ENCODE measurements around the gene MC1R.
A peak's percentile ranks its signal among the peaks of the same experiment; 100 is the strongest.
"Not testable (repeated sequence)": the region's sequence is repeated elsewhere in the genome, so short reads cannot be mapped to it uniquely, and the experiment has no call there.

Gene MC1R

DNA sequence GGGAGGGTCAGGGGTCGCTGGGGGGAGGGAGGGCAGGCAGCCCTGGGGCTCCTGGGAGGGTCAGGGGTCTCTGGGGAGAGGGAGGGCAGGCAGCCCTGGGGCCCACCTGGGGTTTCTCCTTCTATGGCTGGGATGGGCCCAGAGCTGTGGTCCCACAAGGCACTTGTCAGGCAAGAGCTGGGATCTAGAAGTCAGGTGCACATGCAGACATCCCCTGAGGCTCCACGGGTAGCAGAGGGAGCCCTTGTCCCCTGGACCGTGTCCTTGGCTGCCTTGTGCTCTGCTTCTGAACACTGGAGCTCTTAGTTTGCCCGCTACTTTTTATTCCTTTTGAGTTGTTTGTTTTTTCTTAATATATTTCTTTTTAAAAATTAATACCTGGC is 6.3 kb downstream of the MC1R start:
- H3K9me3 Mint-ChIP-seq, result no peaks in the 10 kb centered on the region
- H3K4me3 Mint-ChIP-seq, result no peak overlapping the region
- peaks cover 0 to 5% of the 10 kb centered on the region in 2 donors for H3K36me3 Mint-ChIP-seq
- ATAC-seq (replicated peaks) (no peak), DNase-seq (no peak)
- H3K27ac Mint-ChIP-seq, result no peak overlapping the region
- peaks cover 8 to 55% of the 10 kb centered on the region in 2 donors for H3K4me1 Mint-ChIP-seq
- peaks cover 42 to 62% of the 10 kb centered on the region in 2 donors for H3K27me3 Mint-ChIP-seq

DNA sequence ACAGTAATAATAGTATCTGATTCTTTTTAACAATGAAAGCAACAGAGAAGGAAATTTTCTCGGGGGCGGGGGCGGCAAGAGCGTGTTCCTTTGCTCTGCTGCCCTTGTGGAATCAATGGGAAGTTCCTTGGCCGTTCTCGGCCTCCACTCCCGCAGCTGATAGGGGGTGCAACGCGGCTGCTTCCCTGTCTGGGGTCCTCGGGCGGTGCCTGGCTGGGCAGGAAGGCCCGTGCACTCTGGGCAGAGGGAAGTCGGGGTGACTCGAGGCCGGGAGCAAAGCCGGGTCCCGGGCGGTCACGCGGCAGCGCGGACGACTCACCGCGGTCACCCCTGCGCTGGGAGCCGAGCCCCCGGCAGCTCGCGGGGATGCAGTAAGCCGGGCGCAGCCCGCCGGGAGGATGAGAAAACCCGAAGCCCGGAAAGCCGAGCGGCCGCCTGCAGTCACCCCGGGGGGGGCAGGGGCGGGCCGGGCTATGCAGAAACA is 7.0 kb downstream of the MC1R start:
- H3K27me3 Mint-ChIP-seq, result peaks cover 38 to 58% of the 10 kb centered on the region in 2 donors
- H3K27ac Mint-ChIP-seq, result no peak overlapping the region
- no peaks in the 10 kb centered on the region for H3K9me3 Mint-ChIP-seq

DNA sequence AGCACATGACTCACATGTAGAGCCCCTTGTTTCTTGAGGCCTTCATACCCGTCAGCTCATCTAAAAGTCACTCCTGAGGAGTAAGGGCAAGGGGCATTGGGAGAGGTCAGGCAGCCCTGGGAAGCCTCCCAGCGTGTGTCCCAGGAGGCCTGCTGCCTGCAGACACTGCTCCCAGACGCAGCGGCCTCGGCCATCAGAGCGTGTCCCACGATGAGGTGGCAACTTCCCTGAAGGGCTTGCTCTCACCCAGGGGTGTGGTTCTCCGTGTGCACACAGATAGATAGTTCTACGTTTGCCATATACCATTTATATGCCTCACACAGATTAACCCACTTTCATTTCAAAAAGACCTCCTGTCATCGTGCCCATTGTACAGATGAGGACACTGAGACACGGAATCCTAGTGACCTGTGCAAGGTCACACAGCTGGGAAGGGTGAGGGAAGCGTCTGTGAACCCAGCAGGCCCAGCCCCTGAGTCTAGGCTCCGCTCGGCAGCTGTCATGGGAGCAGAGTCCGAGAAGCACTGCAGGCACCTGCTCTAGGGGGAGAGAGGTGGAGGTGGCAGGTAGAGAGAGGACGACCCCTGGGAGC is 12.7 kb downstream of the MC1R start:
- H3K27ac Mint-ChIP-seq, result no peak overlapping the region
- peaks cover 8 to 28% of the 10 kb centered on the region in 2 donors for H3K4me1 Mint-ChIP-seq
- DNase-seq, result no peak
- peak; percentile 34 to 36 for ATAC-seq (replicated peaks)
- H3K9me3 Mint-ChIP-seq, result no peaks in the 10 kb centered on the region
- H3K27me3 Mint-ChIP-seq, result peaks cover 12 to 30% of the 10 kb centered on the region in 2 donors
- no peak overlapping the region for H3K4me3 Mint-ChIP-seq
- H3K36me3 Mint-ChIP-seq, result peaks cover 0 to 4% of the 10 kb centered on the region in 2 donors

More for the DNA sequence above, 7.0 kb downstream of the MC1R start:
- peaks cover 8 to 54% of the 10 kb centered on the region in 2 donors for H3K4me1 Mint-ChIP-seq
- ATAC-seq (replicated peaks), result no peak
- H3K4me3 Mint-ChIP-seq, result peak overlapping the region in 1 of 2 donors; percentile 41
- DNase-seq, result no peak
- peaks cover 0 to 4% of the 10 kb centered on the region in 2 donors for H3K36me3 Mint-ChIP-seq

DNA sequence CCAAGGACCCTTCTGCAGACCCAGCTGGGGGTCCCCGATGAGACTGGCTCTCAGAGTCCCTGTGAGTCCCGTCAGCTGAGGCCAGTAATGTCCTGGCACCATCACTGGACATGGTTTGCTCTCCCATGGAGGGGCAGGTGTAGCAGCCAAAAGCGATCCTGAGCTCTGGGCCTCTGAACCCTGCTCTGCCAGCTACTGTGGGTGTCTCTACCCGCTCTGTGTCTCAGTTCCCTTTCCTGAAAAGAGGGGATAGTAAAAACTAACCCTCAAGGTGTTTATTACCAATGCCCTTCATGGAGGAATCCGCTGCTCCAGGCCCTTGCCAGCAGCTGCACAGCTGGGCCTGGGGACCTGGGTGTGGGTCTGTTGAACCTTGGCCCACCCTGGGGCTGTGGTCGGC is 13.3 kb downstream of the MC1R start:
- peaks cover 8 to 24% of the 10 kb centered on the region in 2 donors for H3K4me1 Mint-ChIP-seq
- peak; percentile 67 to 70 for ATAC-seq (replicated peaks)
- peaks cover 0 to 4% of the 10 kb centered on the region in 2 donors for H3K36me3 Mint-ChIP-seq
- H3K9me3 Mint-ChIP-seq, result no peaks in the 10 kb centered on the region
- no peak overlapping the region for H3K27ac Mint-ChIP-seq
- H3K4me3 Mint-ChIP-seq, result no peak overlapping the region
- peaks cover 12 to 25% of the 10 kb centered on the region in 2 donors for H3K27me3 Mint-ChIP-seq
- no peak for DNase-seq

DNA sequence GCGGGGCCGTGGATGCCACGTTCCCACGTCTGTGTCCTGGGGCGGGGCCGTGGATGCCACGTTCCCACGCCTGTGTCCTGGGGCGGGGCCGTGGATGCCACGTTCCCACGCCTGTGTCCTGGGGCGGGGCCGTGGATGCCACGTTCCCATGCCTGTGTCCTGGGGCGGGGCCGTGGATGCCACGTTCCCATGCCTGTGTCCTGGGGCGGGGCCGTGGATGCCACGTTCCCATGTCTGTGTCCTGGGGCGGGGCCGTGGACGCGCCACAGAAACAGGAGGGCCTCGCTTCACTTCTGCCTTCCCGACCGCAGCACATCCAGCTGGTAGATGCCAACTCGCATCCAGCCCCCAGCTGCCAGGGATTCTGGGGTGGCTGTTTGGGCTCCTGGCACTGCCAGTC is 15.4 kb downstream of the MC1R start:
- Mint-ChIP-seq H3K27me3 (peaks cover 13 to 32% of the 10 kb centered on the region in 2 donors), H3K4me1 (peaks cover 8 to 24% of the 10 kb centered on the region in 2 donors)
- H3K27ac Mint-ChIP-seq; ATAC-seq (replicated peaks); H3K9me3 Mint-ChIP-seq; H3K36me3 Mint-ChIP-seq; DNase-seq; H3K4me3 Mint-ChIP-seq: not testable (repeated sequence)

DNA sequence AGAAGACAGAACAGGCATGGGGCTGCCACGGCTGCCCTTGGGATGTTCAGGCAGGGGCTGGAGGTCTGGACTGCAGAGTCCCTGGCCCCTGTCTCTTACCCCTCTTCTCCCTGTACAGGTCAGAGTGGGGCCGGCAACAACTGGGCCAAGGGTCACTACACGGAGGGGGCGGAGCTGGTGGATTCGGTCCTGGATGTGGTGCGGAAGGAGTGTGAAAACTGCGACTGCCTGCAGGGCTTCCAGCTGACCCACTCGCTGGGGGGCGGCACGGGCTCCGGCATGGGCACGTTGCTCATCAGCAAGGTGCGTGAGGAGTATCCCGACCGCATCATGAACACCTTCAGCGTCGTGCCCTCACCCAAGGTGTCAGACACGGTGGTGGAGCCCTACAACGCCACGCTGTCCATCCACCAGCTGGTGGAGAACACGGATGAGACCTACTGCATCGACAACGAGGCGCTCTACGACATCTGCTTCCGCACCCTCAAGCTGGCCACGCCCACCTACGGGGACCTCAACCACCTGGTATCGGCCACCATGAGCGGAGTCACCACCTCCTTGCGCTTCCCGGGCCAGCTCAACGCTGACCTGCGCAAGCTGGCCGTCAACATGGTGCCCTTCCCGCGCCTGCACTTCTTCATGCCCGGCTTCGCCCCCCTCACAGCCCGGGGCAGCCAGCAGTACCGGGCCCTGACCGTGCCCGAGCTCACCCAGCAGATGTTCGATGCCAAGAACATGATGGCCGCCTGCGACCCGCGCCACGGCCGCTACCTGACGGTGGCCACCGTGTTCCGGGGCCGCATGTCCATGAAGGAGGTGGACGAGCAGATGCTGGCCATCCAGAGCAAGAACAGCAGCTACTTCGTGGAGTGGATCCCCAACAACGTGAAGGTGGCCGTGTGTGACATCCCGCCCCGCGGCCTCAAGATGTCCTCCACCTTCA is 16.2 kb downstream of the MC1R start:
- H3K27me3 Mint-ChIP-seq, result peaks cover 12 to 30% of the 10 kb centered on the region in 2 donors
- ATAC-seq (replicated peaks) (no peak), DNase-seq (no peak)
- peaks cover 0 to 1% of the 10 kb centered on the region in 2 donors for H3K36me3 Mint-ChIP-seq
- no peaks in the 10 kb centered on the region for H3K9me3 Mint-ChIP-seq
- peaks cover 8 to 19% of the 10 kb centered on the region in 2 donors for H3K4me1 Mint-ChIP-seq
- H3K4me3 Mint-ChIP-seq, result no peak overlapping the region
- H3K27ac Mint-ChIP-seq, result no peak overlapping the region

DNA sequence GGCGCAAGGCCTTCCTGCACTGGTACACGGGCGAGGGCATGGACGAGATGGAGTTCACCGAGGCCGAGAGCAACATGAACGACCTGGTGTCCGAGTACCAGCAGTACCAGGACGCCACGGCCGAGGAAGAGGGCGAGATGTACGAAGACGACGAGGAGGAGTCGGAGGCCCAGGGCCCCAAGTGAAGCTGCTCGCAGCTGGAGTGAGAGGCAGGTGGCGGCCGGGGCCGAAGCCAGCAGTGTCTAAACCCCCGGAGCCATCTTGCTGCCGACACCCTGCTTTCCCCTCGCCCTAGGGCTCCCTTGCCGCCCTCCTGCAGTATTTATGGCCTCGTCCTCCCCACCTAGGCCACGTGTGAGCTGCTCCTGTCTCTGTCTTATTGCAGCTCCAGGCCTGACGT is 17.0 kb downstream of the MC1R start:
- H3K27ac Mint-ChIP-seq; DNase-seq; H3K4me3 Mint-ChIP-seq; H3K9me3 Mint-ChIP-seq; ATAC-seq (replicated peaks); H3K36me3 Mint-ChIP-seq: not testable (repeated sequence)
- Mint-ChIP-seq H3K27me3 (peaks cover 9 to 26% of the 10 kb centered on the region in 2 donors), H3K4me1 (peaks cover 7 to 16% of the 10 kb centered on the region in 2 donors)

DNA sequence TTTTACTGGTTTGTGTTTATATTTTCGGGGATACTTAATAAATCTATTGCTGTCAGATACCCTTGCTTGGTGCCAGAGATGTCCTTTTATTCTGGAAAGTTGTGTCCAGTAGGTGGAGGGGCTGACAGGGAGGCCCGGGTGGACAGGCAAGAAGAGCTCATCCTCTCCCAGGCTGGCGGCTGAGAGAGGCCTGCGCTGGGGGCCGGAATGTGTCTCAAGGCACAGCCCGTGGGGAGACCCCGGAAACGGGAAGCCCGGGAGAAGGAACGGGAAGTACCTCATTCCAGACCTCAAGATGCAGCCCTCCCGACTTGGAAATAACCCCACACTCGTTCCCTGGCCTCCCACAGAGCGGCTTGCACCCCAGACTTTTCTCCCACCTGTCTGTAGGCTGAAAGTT is 17.4 kb downstream of the MC1R start:
- no peak for ATAC-seq (replicated peaks)
- H3K27ac Mint-ChIP-seq, result no peak overlapping the region

DNA sequence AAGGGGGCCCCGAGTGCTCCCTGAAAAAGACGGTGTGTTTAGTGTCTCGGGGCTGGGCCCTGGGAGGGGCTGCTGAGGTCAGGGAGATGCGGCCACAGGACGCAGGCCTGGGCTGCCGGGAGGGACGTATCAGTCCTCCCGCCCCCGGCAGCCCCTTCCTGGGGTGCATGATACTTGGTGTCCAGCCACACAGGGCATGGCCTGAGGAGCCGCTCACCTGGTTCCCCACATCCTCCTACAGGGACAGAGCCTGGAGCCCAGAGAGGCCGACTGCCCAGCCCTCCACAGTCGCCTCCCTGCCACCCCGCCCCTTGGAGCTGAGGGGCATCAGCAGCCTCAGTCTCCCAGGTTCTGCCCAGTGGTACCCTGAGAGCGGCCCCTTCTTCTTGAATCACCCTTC is 17.8 kb downstream of the MC1R start:
- Mint-ChIP-seq H3K27me3 (peaks cover 4 to 19% of the 10 kb centered on the region in 2 donors), H3K4me3 (no peak overlapping the region), H3K9me3 (no peaks in the 10 kb centered on the region), H3K36me3 (no peaks in the 10 kb centered on the region), H3K4me1 (peaks cover 1 to 8% of the 10 kb centered on the region in 2 donors), H3K27ac (no peak overlapping the region)
- no peak for ATAC-seq (replicated peaks)
- no peak for DNase-seq

More for the DNA sequence above, 17.4 kb downstream of the MC1R start:
- Mint-ChIP-seq H3K4me3 (no peak overlapping the region), H3K27me3 (peaks cover 7 to 24% of the 10 kb centered on the region in 2 donors), H3K36me3 (no peaks in the 10 kb centered on the region), H3K4me1 (peaks cover 6 to 13% of the 10 kb centered on the region in 2 donors), H3K9me3 (no peaks in the 10 kb centered on the region)
- no peak for DNase-seq

DNA sequence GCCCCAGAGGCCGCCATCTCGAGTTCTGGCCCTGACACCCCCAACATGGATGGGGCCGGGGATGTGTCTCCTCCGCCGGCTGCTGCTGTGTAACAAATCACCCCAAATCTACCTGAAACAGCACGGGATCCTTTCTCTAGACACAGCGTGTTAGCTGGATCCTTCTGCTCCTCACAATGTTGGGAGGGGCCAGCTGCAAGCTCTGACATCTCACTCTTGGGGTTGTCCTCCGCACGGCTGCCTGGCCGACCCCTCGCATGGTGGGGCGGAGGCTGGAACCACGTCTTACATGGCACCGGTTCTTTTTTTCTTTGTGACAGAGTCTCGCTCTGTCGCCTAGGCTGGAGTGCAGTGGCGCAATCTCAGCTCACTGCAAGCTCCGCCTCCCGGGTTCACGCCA is 18.3 kb downstream of the MC1R start:
- no peak for ATAC-seq (replicated peaks)
- Mint-ChIP-seq H3K4me3 (no peak overlapping the region), H3K4me1 (peaks cover 0 to 4% of the 10 kb centered on the region in 2 donors), H3K27me3 (peaks cover 4 to 17% of the 10 kb centered on the region in 2 donors), H3K27ac (no peak overlapping the region), H3K36me3 (no peaks in the 10 kb centered on the region), H3K9me3 (no peaks in the 10 kb centered on the region)
- DNase-seq, result no peak

DNA sequence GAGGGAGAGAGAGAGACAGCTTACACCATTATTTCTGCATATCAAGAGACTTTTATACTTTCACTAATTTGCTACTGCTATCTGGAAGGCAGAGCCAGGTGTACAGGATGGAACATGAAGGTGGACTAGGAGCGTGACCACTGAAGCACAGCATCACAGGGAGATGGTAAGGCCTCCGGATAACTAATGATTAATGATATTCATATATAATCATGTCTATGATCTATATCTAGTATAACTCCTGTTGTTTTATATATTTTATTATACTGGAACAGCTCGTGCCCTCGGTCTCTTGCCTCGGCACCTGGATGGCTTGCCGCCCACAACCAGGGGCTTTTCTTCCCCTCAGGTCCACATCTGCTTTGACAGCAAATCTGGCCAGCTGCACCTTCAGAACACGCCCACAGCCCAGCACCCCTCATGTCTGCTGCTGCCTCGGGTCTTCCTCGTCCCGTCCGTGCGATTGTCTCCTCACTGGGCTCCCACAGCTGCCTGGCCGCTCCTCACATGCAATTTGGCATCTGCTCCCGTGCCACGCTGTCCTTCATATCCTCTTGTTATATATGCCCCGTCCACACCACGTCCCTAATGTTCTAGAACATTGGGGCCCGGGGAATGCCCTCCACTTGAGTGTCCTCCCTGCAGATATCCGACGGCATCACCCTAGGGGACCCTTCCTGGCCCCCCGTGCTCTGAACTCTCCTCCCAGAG is 19.7 kb downstream of the MC1R start:
- H3K27ac Mint-ChIP-seq, result no peak overlapping the region

DNA sequence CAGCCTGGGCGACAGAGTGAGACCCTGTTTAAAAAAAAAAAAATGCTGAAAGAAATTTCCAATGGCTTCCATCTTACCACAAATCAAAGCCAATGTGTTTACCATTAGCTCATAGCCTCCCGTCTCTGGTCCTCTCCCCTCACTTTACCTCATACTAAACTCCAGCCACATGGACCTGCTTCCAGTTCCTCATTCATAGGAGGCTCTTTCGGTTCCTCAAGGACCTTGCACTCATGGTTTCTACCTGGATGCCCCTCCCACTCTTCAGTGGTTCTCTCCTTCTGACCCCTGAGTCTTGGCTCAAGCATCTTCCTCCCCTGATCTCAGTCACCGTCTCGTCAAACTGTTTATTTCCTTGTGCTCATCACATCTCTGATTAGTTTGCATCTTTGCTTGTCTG is 26.1 kb downstream of the MC1R start:
- Mint-ChIP-seq H3K4me1 (peaks cover 33 to 48% of the 10 kb centered on the region in 2 donors), H3K27ac (no peak overlapping the region), H3K4me3 (no peak overlapping the region), H3K9me3 (peaks cover 0 to 2% of the 10 kb centered on the region in 2 donors), H3K36me3 (peaks cover 0 to 4% of the 10 kb centered on the region in 2 donors), H3K27me3 (peaks cover 0 to 3% of the 10 kb centered on the region in 2 donors)
- DNase-seq, result peak; percentile 47
- peak; percentile 58 to 64 for ATAC-seq (replicated peaks)

More for the DNA sequence above, 19.7 kb downstream of the MC1R start:
- no peaks in the 10 kb centered on the region for H3K36me3 Mint-ChIP-seq
- no peaks in the 10 kb centered on the region for H3K9me3 Mint-ChIP-seq
- no peak for DNase-seq
- ATAC-seq (replicated peaks), result no peak
- no peaks in the 10 kb centered on the region for H3K4me1 Mint-ChIP-seq
- no peak overlapping the region for H3K4me3 Mint-ChIP-seq
- peaks cover 4 to 17% of the 10 kb centered on the region in 2 donors for H3K27me3 Mint-ChIP-seq

DNA sequence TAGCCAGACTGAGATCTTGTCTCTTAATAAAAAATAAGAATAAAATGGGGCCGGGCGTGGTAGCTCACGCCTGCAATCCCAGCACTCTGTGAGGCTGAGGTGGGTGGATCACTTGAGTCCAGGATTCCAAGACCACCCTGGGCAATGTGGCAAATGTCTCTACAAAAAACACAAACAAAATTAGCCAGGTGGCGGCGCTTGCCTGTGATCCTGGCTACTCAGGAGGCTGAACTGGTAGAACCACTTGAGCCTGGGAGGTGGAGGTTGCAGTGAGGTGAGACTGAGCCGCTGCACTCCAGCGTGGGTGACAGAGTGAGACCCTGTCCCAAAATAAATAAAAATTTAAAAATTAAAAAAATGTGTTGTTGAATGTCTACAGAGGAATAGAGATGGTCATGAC is 27.0 kb downstream of the MC1R start:
- Mint-ChIP-seq H3K4me3 (no peak overlapping the region), H3K9me3 (peaks cover 0 to 2% of the 10 kb centered on the region in 2 donors), H3K4me1 (peaks cover 40 to 57% of the 10 kb centered on the region in 2 donors), H3K27me3 (peaks cover 0 to 3% of the 10 kb centered on the region in 2 donors), H3K36me3 (peaks cover 0 to 4% of the 10 kb centered on the region in 2 donors), H3K27ac (no peak overlapping the region)
- ATAC-seq (replicated peaks) (no peak), DNase-seq (no peak)

DNA sequence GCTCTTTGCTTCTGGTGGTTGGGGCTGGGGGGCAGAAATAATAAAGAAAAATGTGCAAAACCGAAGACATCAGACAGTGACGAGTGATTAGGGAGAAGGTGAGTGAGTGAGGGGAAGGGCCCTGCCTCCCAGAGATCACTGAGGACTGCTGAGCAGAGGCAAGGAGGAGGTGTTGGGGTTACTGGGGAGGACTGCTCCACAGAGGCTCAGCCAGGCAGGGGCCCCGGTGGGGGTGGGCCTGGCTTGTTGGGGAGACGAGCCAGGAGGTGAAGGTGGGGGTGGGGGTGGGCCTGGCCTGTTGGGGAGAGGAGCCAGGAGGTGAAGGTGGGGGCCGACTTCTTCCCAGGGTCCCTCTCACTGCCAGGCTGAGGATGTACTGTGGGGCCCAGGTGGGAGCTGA is 27.9 kb downstream of the MC1R start:
- Mint-ChIP-seq H3K36me3 (peaks cover 0 to 4% of the 10 kb centered on the region in 2 donors), H3K4me1 (peaks cover 41 to 60% of the 10 kb centered on the region in 2 donors), H3K9me3 (peaks cover 0 to 2% of the 10 kb centered on the region in 2 donors), H3K27ac (peak overlapping the region; percentile 74), H3K27me3 (peaks cover 0 to 3% of the 10 kb centered on the region in 2 donors), H3K4me3 (no peak overlapping the region)
- DNase-seq (no peak), ATAC-seq (replicated peaks) (no peak)
